ENCODE results near the gene ZNF79.

The ZNF79 gene

GRCh38 chr9:127398275-127398647 lies 25.9 kb upstream of the ZNF79 start:
- no peak for DNase-seq (ENCODE audit: low read depth in 2 of 2)

GRCh38 chr9:127398715-127399400 lies 25.3 kb upstream of the ZNF79 start:
- DNase-seq (ENCODE audit: low read depth in 2 of 2) = no peak

GRCh38 chr9:127399736-127400269 lies 24.4 kb upstream of the ZNF79 start:
- no peak for DNase-seq (ENCODE audit: low read depth in 2 of 2)

- DNase-seq (ENCODE audit: low read depth in 2 of 2) = no peak
These were observed 21.6 kb upstream of the ZNF79 start for GRCh38 chr9:127402401-127403090.

- no peak for DNase-seq (ENCODE audit: low read depth in 2 of 2)
These were observed 20.5 kb upstream of the ZNF79 start for GRCh38 chr9:127403507-127404192.

GRCh38 chr9:127404631-127405030 lies 19.6 kb upstream of the ZNF79 start:
- DNase-seq (ENCODE audit: low read depth in 2 of 2) = no peak

- DNase-seq (ENCODE audit: low read depth in 2 of 2) = no peak
These were observed 18.6 kb upstream of the ZNF79 start for GRCh38 chr9:127405344-127406125.

- DNase-seq (ENCODE audit: low read depth in 2 of 2) = no peak
These were observed 17.2 kb upstream of the ZNF79 start for GRCh38 chr9:127406799-127407491.

- no peak for DNase-seq (ENCODE audit: low read depth in 2 of 2)
These were observed 16.7 kb upstream of the ZNF79 start for GRCh38 chr9:127407492-127407843.

GRCh38 chr9:127411122-127411521 lies 13.1 kb upstream of the ZNF79 start:
- DNase-seq (ENCODE audit: low read depth in 2 of 2) = no peak

- DNase-seq (ENCODE audit: low read depth in 2 of 2) = no peak
These were observed 9.0 kb upstream of the ZNF79 start for GRCh38 chr9:127415141-127415540.

- DNase-seq (ENCODE audit: low read depth in 2 of 2) = no peak
These were observed 8.5 kb upstream of the ZNF79 start for GRCh38 chr9:127415657-127416056.

- DNase-seq (ENCODE audit: low read depth in 2 of 2) = no peak
These were observed 6.8 kb upstream of the ZNF79 start for GRCh38 chr9:127417131-127418036.

GRCh38 chr9:127418037-127418471 lies 6.1 kb upstream of the ZNF79 start:
- no peak for DNase-seq (ENCODE audit: low read depth in 2 of 2)

GRCh38 chr9:127419348-127419747 lies 4.8 kb upstream of the ZNF79 start:
- no peak for DNase-seq (ENCODE audit: low read depth in 2 of 2)

GRCh38 chr9:127421057-127421456 lies 3.1 kb upstream of the ZNF79 start:
- DNase-seq (ENCODE audit: low read depth in 2 of 2) = no peak

- no peak for DNase-seq (ENCODE audit: low read depth in 2 of 2)
These were observed 1.9 kb upstream of the ZNF79 start for GRCh38 chr9:127422133-127422782.

GRCh38 chr9:127422787-127423186 lies 1.4 kb upstream of the ZNF79 start:
- DNase-seq (ENCODE audit: low read depth in 2 of 2) = no peak

GRCh38 chr9:127423476-127423933 lies 677 bp upstream of the ZNF79 start:
- no peak for DNase-seq (ENCODE audit: low read depth in 2 of 2)

GRCh38 chr9:127424676-127424999 lies 456 bp downstream of the ZNF79 start:
- no peak for DNase-seq (ENCODE audit: low read depth in 2 of 2)

Measured in stimulated activated CD8-positive, alpha-beta memory T cell treated with anti-CD3 and anti-CD28 coated beads, Interleukin-15, amount 100 ng/mL, for 4 hours (primary cell).